Endothelial cell of hepatic sinusoid (primary cell): ENCODE measurements around the gene ANKRD24.
"Not testable (repeated sequence)": the region's sequence is repeated elsewhere in the genome, so short reads cannot be mapped to it uniquely, and the experiment has no call there.

Experiments used
- in situ Hi-C: cut with HindIII; loops from 2 replicates; pipeline ENCODE4 v1.10.0; 2017; ENCODE audit warnings: low sequenced_read_pairs

Gene ANKRD24

GRCh38 chr19:4182084-4182810 lies at the start of gene ANKRD24, which contains the start of gene SIRT6:
Gene ANKRD24 (plus strand): TSS chr19:4182689. CDS start chr19:4186426, 3,737 bp downstream.
Gene SIRT6 (minus strand): TSS chr19:4182563. CDS start chr19:4182539, 24 bp downstream.
- in situ Hi-C loops, result no loop called here

- in situ Hi-C loops, result loop anchor here (5.0 kb wide), 2 partner anchors 53 to 72 kb away; no protein-coding TSS in a partner anchor
Observed at GRCh38 chr19:4134351-4134750, 48.1 kb upstream of the ANKRD24 start.

- in situ Hi-C loops, result not testable (repeated sequence)
Observed at GRCh38 chr19:4135386-4135785, 47.1 kb upstream of the ANKRD24 start.

GRCh38 chr19:4136680-4137088 lies 45.8 kb upstream of the ANKRD24 start:
- in situ Hi-C loops, result no loop called here

GRCh38 chr19:4138445-4138844 lies 44.0 kb upstream of the ANKRD24 start:
- in situ Hi-C loops, result no loop called here

GRCh38 chr19:4139614-4140236 lies 42.8 kb upstream of the ANKRD24 start:
- in situ Hi-C loops, result no loop called here

- in situ Hi-C loops, result no loop called here
Observed at GRCh38 chr19:4140237-4140711, 42.2 kb upstream of the ANKRD24 start.

- in situ Hi-C loops, result not testable (repeated sequence)
Observed at GRCh38 chr19:4142916-4143315, 39.6 kb upstream of the ANKRD24 start.

- in situ Hi-C loops, result no loop called here
Observed at GRCh38 chr19:4144666-4145249, 37.7 kb upstream of the ANKRD24 start.

GRCh38 chr19:4149518-4150288 lies 32.8 kb upstream of the ANKRD24 start:
- in situ Hi-C loops, result no loop called here

- in situ Hi-C loops, result no loop called here
Observed at GRCh38 chr19:4151623-4152022, 30.9 kb upstream of the ANKRD24 start.

GRCh38 chr19:4152241-4152998 lies 30.1 kb upstream of the ANKRD24 start:
- in situ Hi-C loops, result no loop called here

GRCh38 chr19:4154571-4155312 lies 27.7 kb upstream of the ANKRD24 start:
- in situ Hi-C loops, result no loop called here

- in situ Hi-C loops, result no loop called here
Observed at GRCh38 chr19:4157164-4157563, 25.3 kb upstream of the ANKRD24 start.

- in situ Hi-C loops, result not testable (repeated sequence)
Observed at GRCh38 chr19:4157971-4158370, 24.5 kb upstream of the ANKRD24 start.

GRCh38 chr19:4161415-4162077 lies 20.9 kb upstream of the ANKRD24 start:
- in situ Hi-C loops, result no loop called here

GRCh38 chr19:4164262-4164661 lies 18.2 kb upstream of the ANKRD24 start:
- in situ Hi-C loops, result no loop called here

- in situ Hi-C loops, result no loop called here
Observed at GRCh38 chr19:4171676-4172075, 10.8 kb upstream of the ANKRD24 start.

GRCh38 chr19:4172861-4173473 lies 9.5 kb upstream of the ANKRD24 start:
- in situ Hi-C loops, result no loop called here
